Measurements from ENCODE around the gene EPC2. TPM values are rescaled to one million over a fixed set of nuclear protein-coding genes. Genes with fewer than 3 reads are reported as not detected.

The EPC2 gene
- total RNA-seq, 1 experiment from 2014 or later = 12.6 TPM

DNA sequence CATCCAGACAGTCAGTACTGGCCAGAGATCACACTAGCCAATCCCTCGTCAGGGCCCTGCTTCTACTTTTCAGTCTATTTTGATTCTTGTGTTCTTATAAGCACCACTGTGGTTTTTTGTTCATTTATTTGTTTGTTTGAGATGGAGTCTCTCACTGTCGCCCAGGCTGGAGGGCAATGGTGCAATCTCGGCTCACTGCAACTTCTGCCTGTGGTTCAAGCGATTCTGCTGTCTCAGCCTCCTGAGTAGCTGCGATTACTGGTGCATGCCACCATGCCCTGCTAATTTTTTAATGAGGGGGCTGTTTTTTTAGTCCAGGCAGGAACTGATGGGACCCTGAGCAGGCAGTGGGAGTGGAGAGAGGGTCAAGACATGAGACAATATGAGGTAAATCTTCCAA is 165.5 kb downstream of the EPC2 start:
- no peak for DNase-seq

DNA sequence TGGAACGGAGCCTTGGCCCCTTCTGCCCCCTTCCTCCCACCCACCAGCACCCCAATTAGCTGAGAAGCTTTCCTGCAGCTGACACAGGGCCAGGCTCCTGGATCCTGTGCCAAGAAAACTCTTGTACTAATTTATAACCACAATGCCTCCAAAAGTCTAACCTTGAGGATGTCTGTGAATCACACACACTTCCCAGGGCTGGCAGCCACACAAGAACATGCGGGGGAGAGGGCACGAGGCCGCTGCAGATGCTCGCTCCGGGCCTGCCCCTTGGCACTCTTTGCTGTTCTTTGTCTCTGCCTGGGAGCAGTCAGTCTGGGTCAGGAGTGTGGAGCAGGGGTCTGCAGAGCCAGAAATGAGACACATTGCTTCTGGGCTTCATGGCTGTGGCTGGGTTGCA is 167.8 kb downstream of the EPC2 start:
- Histone ChIP-seq H3K9me3 (no peaks in the 10 kb centered on the region), H3K4me3 (no peak overlapping the region), H3K36me3 (no peaks in the 10 kb centered on the region), H3K27me3 (peaks cover 3% of the 10 kb centered on the region; the same call in 1 of the 2 replicates)
- DNase-seq = peak; percentile 89

More for the DNA sequence above, 165.5 kb downstream of the EPC2 start:
- Histone ChIP-seq H3K4me3 (no peak overlapping the region), H3K27me3 (no peaks in the 10 kb centered on the region), H3K36me3 (no peaks in the 10 kb centered on the region), H3K9me3 (no peaks in the 10 kb centered on the region)

DNA sequence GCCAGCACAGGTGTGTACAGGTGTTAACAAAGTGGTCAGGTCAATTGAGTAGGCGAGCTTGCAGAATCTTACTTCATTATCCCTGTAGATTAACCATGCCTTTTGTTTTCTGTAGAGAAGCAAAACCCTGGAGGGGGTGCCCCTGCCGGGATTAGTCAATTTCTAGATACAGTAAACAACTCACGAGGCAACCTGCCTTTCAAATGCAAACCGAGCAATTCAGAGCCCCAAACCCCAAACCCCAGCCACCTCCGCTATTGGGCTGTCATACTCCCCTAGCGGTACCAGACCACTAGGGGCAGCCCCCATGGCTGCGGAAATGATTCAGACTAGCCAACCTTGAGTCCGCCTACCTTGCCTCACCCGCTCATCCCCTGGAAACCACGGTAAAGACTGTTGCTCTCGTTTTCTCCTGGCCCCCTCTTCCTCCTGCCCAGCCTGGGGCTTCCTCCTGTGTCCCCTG is 169.1 kb downstream of the EPC2 start:
- Histone ChIP-seq H3K27me3 (peaks cover 12% of the 10 kb centered on the region), H3K4me3 (no peak overlapping the region), H3K9me3 (no peaks in the 10 kb centered on the region), H3K36me3 (no peaks in the 10 kb centered on the region)
- no peak for DNase-seq

DNA sequence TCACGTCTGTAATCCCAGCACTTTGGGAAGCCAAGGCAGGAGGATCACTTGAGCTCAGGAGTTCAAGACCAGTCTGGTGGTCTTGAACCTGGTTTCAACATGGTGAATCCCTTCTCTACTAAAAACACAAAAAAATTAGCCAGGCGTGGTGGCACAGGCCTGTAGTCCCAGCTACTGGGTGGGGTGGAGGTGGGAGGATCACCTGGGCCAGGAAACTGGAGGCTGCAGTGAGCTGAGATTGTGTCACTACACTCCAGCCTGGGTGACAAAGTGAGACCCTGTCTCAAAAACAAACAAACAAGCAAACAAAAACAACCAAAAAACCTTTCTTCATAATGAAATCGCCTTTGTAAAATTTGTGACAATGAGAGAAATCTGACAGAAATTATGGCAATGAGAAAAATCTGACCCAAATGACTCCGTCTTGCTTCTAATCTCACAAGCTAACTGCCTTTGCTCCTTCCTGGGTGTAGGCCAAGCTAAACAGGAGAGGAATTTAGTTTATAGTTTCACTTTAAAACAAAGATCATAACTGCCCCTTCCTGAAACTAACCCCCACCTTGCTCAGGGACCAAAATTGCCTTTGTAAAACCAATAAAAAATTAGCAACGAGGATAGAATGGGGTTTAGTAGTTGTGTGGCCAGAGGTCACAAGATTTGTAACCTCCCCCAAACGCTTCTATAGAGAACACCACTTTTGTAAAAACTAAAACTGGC is 169.8 kb downstream of the EPC2 start:
- Histone ChIP-seq H3K4me3 (no peak overlapping the region), H3K9me3 (no peaks in the 10 kb centered on the region), H3K36me3 (no peaks in the 10 kb centered on the region), H3K27me3 (peaks cover 13% of the 10 kb centered on the region)
- DNase-seq = peak; percentile 41

DNA sequence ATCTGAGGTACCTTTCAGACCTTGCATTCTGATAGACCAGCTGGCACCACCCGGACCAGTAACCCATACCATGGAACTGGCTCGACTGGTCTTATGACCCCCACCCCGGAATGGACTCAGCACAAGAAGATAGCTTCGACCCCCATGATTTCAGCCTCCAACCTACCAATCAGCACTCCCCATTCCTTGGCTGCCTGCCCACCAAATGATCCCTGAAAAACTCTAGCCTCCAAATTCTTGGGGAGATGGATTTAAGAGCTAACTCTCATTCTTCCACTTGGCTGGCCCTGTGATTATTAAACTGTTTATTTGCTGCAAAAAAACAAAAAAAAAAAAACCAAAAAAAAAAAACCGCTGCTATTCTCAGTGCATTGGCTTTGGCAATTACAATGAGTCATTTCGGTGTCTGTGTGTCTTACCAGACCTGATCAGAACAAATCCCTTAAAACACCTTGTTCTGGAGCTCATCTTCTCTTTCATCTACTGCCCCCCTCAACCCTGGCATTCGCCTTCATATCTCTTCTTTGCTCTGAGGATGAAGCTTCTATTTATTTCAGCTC is 170.4 kb downstream of the EPC2 start:
- Histone ChIP-seq H3K4me3 (no peak overlapping the region), H3K27me3 (peaks cover 13% of the 10 kb centered on the region), H3K9me3 (no peaks in the 10 kb centered on the region), H3K36me3 (no peaks in the 10 kb centered on the region)
- peak; percentile 7 for DNase-seq

DNA sequence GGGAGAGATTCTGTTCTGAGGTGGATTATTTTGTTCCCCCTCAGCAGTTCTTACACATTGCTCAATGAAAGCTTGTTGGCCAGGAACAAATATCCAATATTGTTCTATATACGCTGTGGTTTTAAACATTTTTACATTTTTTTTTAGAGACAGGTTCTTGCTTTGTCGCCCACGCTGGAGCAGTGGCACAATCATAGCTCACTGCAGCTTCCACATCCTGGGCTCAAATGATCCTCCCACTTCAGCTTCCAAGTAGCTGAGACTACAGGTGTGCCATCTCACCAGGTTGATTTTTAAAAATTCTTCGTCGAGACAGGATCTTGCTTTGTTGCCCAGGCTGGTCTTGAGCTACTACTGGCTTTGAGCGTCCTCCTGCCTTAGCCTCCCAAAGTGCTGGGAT is 171.6 kb downstream of the EPC2 start:
- Histone ChIP-seq H3K4me3 (no peak overlapping the region), H3K36me3 (no peaks in the 10 kb centered on the region), H3K9me3 (no peaks in the 10 kb centered on the region), H3K27me3 (peaks cover 13% of the 10 kb centered on the region)
- DNase-seq = no peak

DNA sequence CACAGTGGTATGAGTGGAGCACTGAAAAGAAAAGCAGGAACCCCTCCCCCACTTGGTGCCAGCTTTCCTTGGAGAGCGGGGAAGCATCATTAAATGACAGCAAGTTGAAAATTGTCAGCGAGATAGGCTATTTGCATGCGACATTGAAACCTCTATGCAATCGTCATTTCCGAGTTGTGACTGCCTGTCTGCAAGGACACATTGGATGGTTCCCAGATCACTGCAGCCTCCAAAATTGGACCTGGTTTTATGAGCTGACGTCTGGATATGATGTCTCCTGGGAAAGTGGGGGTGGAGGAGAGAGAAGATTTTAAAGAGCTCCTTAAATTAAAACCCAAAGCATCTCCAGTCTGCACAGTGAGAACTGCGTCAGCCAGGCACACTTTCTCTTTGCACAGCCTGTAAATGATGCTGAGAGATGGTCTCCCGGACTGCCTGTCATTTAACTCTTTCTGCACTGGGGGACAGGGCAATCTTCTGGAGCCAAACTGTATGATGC is 172.7 kb downstream of the EPC2 start:
- Histone ChIP-seq H3K27me3 (peaks cover 13% of the 10 kb centered on the region), H3K4me3 (no peak overlapping the region), H3K9me3 (no peaks in the 10 kb centered on the region), H3K36me3 (no peaks in the 10 kb centered on the region)
- no peak for DNase-seq

DNA sequence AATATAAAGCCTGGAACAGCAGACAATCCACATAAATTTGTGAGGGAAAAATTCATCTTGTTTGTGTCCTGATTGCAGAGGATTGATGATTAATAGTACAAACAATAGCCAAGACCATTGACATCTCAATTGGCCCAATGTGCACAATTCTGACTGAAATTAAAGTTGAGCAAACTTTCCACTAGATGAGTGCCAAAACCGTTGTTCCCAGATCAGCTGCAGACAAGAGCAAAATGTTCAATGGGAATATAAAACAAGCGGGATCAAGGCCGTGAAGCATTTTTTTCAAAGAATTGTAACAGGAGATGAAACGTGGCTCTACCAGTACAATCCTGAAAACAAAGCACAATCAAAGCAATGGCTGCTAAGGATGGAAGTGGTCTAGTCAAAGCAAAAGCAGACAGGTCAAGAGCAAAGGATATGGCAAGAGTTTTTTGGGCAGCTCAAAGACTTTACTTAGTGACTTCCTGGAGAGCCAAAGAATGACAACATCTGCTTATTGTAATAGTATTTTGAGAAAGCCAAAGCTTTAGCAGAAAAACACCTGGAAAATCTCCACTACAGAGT is 174.6 kb downstream of the EPC2 start:
- H3K4me3 ChIP-seq = no peak overlapping the region
- H3K36me3 ChIP-seq = no peaks in the 10 kb centered on the region
- peaks cover 13% of the 10 kb centered on the region for H3K27me3 ChIP-seq
- DNase-seq = no peak
- no peaks in the 10 kb centered on the region for H3K9me3 ChIP-seq

DNA sequence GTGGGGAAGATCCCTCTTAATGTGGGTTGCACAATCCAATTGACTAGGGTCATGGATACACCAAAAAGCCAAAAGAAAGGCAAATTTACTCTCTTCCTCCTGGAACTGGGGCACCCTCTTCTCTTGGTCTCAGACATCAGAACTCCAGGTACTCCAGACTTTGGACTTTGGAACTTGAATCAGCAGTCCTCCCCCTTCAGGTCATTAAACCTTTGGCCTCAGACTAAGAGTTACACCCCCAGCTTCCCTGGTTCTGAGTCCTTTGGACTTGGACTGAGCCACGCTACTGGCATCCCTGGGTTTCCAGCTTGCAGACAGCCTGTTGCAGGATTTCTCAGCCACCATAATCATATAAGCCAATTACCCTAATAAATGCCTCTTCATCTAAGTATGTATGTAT is 179.6 kb downstream of the EPC2 start:
- H3K27me3 ChIP-seq = no peaks in the 10 kb centered on the region
- DNase-seq = no peak
- no peaks in the 10 kb centered on the region for H3K9me3 ChIP-seq
- no peak overlapping the region for H3K4me3 ChIP-seq
- H3K36me3 ChIP-seq = no peaks in the 10 kb centered on the region

DNA sequence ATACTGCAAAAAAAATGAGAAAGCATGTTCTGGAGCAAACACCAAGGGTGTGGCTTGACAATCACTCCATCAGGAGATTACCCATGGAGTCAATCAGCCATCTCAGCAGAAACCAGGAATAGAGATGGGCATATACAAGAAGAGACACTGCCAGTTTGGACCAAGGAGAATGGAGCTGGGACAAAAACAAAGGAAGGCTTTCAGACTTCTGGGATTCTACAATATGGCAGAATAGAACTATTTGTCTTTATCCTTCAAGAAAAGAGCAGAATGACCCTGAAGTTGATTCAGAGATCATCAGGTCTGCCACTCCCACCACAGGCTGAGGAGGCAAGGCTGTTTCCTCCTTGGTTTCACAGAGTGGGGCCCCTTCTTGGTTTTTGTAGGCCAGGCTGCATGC is 182.2 kb downstream of the EPC2 start:
- DNase-seq = no peak
- no peaks in the 10 kb centered on the region for H3K27me3 ChIP-seq
- no peaks in the 10 kb centered on the region for H3K9me3 ChIP-seq
- no peak overlapping the region for H3K4me3 ChIP-seq
- H3K36me3 ChIP-seq = no peaks in the 10 kb centered on the region

DNA sequence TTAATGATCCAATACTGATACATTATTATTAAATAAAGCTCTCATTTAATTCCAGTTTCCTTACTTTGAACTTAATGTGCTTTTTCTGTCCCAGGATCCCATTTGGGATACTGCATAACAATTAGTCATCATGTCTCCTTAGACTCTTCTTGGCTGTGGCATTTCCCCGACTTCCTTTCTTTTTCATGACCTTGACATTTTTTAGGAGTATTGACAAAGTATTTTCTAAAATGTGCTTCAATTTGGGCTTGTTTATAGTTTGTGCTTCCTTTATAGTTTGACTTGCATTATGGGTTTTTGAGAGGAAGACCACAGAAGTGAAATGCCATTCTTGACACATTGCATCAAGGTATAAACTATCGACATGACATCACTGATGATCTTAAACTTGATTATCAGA is 184.4 kb downstream of the EPC2 start:
- no peak overlapping the region for H3K4me3 ChIP-seq
- H3K27me3 ChIP-seq = no peaks in the 10 kb centered on the region; the same call in 1 of the 2 replicates
- DNase-seq = no peak
- no peaks in the 10 kb centered on the region for H3K36me3 ChIP-seq
- H3K9me3 ChIP-seq = no peaks in the 10 kb centered on the region

DNA sequence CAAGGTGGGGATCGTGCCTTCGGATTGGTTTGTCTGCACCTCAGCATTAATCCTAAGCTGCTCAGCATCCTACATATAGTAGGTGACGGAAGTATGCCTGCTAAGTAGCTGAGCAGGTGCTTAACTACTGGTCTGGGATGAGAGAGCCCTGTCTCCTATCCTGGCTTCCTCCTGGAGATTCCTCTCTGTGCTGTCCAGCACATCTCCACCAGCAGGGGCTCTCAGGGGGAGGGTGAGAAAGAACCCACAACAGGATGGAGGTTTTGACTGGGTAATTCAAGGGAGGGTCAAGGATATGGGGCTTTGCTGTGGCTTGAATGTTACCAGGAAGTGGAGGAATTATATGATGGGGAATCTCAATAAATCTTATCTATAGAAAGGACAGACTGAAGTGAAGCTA is 185.1 kb downstream of the EPC2 start:
- no peak for DNase-seq
- Histone ChIP-seq H3K27me3 (no peaks in the 10 kb centered on the region; the same call in 1 of the 2 replicates), H3K36me3 (no peaks in the 10 kb centered on the region), H3K9me3 (no peaks in the 10 kb centered on the region), H3K4me3 (no peak overlapping the region)

DNA sequence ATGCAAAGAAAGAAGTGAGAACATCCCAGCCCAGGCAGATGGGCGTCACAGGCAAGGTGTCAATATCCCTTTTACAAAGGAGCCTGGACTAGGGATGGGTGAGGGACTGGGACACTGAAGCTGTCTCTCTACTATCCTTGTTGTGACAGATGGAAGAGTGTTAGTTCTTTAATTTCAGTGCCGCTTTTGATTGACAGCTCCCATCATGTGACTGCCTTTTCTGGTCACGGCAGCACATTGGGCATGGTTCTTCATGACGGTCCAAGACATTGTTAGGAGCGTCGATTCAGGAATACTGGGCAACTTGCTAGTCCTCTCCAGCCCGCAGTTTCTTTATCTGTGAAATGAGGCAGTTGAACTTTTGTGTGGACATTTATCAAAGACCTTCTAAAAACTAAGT is 188.1 kb downstream of the EPC2 start:
- no peaks in the 10 kb centered on the region for H3K36me3 ChIP-seq
- H3K27me3 ChIP-seq = no peaks in the 10 kb centered on the region; the same call in none of the 2 replicates
- H3K4me3 ChIP-seq = no peak overlapping the region
- no peaks in the 10 kb centered on the region for H3K9me3 ChIP-seq
- no peak for DNase-seq

Other genes starting within 250 kb of the EPC2 start
- 0.13 and 0.96 TPM in 2 replicates for gene KIF5C, start 230.5 kb downstream of the EPC2 start, total RNA-seq (2014; rRNA removed; shearing (Covaris generic); ENCODE audit: low replicate concordance)

Data from MG63 (cell line).